ENCODE data around the gene SLC35A2.
"Not testable (repeated sequence)": the region's sequence is repeated elsewhere in the genome, so short reads cannot be mapped to it uniquely, and the experiment has no call there.

Gene SLC35A2

DNA sequence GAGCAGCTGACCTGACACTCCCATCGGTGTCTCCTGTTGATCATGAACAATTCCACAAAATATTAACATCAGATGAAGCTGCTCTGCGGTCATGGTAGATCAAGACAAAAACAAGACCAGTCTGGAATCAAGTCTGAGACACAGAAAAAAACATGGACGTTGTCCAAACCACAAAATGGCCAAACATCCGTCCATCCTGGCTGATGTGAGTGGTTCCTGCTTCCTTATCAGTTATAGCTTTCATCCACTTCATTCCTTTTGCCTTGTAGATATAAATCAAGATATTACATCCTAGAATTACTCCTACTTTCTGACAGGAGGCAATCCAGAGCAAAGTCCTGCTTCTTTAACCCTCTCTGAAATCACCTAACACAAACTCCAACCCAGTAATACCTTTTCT is 47.2 kb downstream of the SLC35A2 start:
- no peak for DNase-seq (ENCODE audit: insufficient read length, low spot score)
- FAIRE-seq = no peak

GRCh38 chrX:48854898-48855297 is 56.5 kb downstream of the SLC35A2 start:
- TF ChIP-seq POLR2A (IDR thresholded peaks at IDR 0.05; ENCODE audit: low read depth, low read length) = no peak
- no peak for DNase-seq (ENCODE audit: insufficient read length, low spot score)
- no peak for FAIRE-seq

More for the DNA sequence above, 47.2 kb downstream of the SLC35A2 start:
- no peak for TF ChIP-seq POLR2A (IDR thresholded peaks at IDR 0.05; ENCODE audit: low read depth, low read length)

GRCh38 chrX:48854121-48854804 is 57.2 kb downstream of the SLC35A2 start:
- not testable (repeated sequence) for DNase-seq (ENCODE audit: insufficient read length, low spot score); FAIRE-seq

- not testable (repeated sequence) for DNase-seq (ENCODE audit: insufficient read length, low spot score); FAIRE-seq
Measured at GRCh38 chrX:48853494-48853893, 58.0 kb downstream of the SLC35A2 start.

Measured in H54 (cell line).